Keratinocyte (primary cell): ENCODE data around the gene HINFP. TPM values are rescaled to one million over a fixed set of nuclear protein-coding genes. Genes with fewer than 3 reads are reported as not detected.
A peak's percentile ranks its signal among the peaks of the same experiment; 100 is the strongest.

ENCODE experiments used
- DNase-seq: peaks from one replicate; pipeline ENCODE4 v3.0.0-alpha.2; 2011; ENCODE audit warnings: low read depth, missing footprints, low spot score
- FAIRE-seq: peaks from 2 replicates; lab custom pipeline; 2011; peaks lifted over from hg19 to GRCh38; lab: Jason Lieb, UNC
- H2AFZ ChIP-seq: 2 replicates; pipeline ENCODE4 v1.6.0; 2012; ENCODE audit warnings: low read length, control low read depth, inconsistent platforms; ENCODE audit not compliant: control insufficient read depth
- H3K27ac ChIP-seq: 2 replicates; pipeline ENCODE4 v1.5.1; 2011; ENCODE audit warnings: low read length; ENCODE audit not compliant: control insufficient read depth, insufficient read depth
- H3K27me3 ChIP-seq: 3 replicates; pipeline ENCODE4 v1.6.0; 2011; ENCODE audit warnings: low read length; ENCODE audit not compliant: control insufficient read depth, insufficient read depth; ENCODE audit errors: extremely low read depth
- H3K36me3 ChIP-seq, 2 experiments: 2 replicates in 1 of 2; 3 replicates in 1 of 2; pipeline ENCODE4 v1.5.1; 2011; ENCODE audit warnings: low read length in 2 of 2, mild to moderate bottlenecking in 1 of 2; ENCODE audit not compliant: control insufficient read depth in 2 of 2, insufficient read depth in 2 of 2; ENCODE audit errors: extremely low read depth in 1 of 2
- H3K4me1 ChIP-seq: 3 replicates; pipeline ENCODE4 v1.5.1; 2011; ENCODE audit warnings: low read length; ENCODE audit not compliant: control insufficient read depth, insufficient read depth; ENCODE audit errors: extremely low read depth
- H3K4me2 ChIP-seq: 3 replicates; pipeline ENCODE4 v1.6.0; 2011; ENCODE audit warnings: low read depth, low read length; ENCODE audit not compliant: control insufficient read depth, insufficient read depth; ENCODE audit errors: extremely low read depth
- H3K4me3 ChIP-seq, 3 experiments: fragments of 200-600 bp in 1 of 3; sonication (generic) in 1 of 3; 2 replicates in 2 of 3; 3 replicates in 1 of 3; pipeline ENCODE4 v1.5.1; 2011 to 2016; ENCODE audit warnings: low read length in 3 of 3, mild to moderate bottlenecking in 3 of 3, control low read depth in 2 of 3, inconsistent platforms in 1 of 3, low read depth in 1 of 3, mixed read lengths in 1 of 3, mixed run types in 1 of 3, moderate library complexity in 1 of 3; ENCODE audit not compliant: control insufficient read depth in 2 of 3, insufficient read depth in 2 of 3; ENCODE audit errors: extremely low read depth in 1 of 3
- H3K79me2 ChIP-seq: 2 replicates; pipeline ENCODE4 v1.6.0; 2012; ENCODE audit warnings: low read length; ENCODE audit not compliant: control insufficient read depth, insufficient read depth
- H3K9ac ChIP-seq: 3 replicates; pipeline ENCODE4 v1.6.0; 2011; ENCODE audit warnings: low read length; ENCODE audit not compliant: control insufficient read depth, insufficient read depth; ENCODE audit errors: extremely low read depth
- H3K9me1 ChIP-seq: 3 replicates; pipeline ENCODE4 v1.6.0; 2011; ENCODE audit warnings: low read length; ENCODE audit not compliant: control insufficient read depth, insufficient read depth; ENCODE audit errors: extremely low read depth
- H3K9me3 ChIP-seq: 2 replicates; pipeline ENCODE4 v1.5.1; 2012; ENCODE audit warnings: low read depth, low read length; ENCODE audit not compliant: control insufficient read depth
- H4K20me1 ChIP-seq: 3 replicates; pipeline ENCODE4 v1.6.0; 2011; ENCODE audit warnings: low read length; ENCODE audit not compliant: control insufficient read depth, insufficient read depth; ENCODE audit errors: extremely low read depth
- CTCF ChIP-seq, 3 experiments: IDR thresholded peaks in 1 of 3; conservative IDR thresholded peaks in 1 of 3; optimal IDR thresholded peaks in 1 of 3; 2 replicates in 2 of 3; 3 replicates in 1 of 3; pipeline versions ENCODE3 to v1.5.1; 2011; ENCODE audit warnings: low read length in 3 of 3, mild to moderate bottlenecking in 3 of 3, moderate library complexity in 2 of 3, control low read depth in 1 of 3, inconsistent platforms in 1 of 3; ENCODE audit not compliant: insufficient read depth in 2 of 3; ENCODE audit errors: extremely low read depth in 1 of 3
- EZH2 ChIP-seq: IDR thresholded peaks from one replicate; pipeline ENCODE4 v1.6.1; 2012; ENCODE audit warnings: inconsistent platforms, mild to moderate bottlenecking, low read length, moderate library complexity
- dilution Hi-C: fragments of 300-500 bp; cut with MboI; formaldehyde crosslinking; loops from one replicate; pipeline ENCODE4 v1.7.0; 2020; ENCODE audit warnings: low sequenced_read_pairs; ENCODE audit not compliant: extremely low pct_ligation_motif_present
- polyA plus RNA-seq, 5 experiments: library from polyadenylated mRNA; depleted of rRNA in 3 of 5; stranded (reverse) in 3 of 5; stranded (forward) in 1 of 5; unstranded in 1 of 5; fragments of >200 nt; gene quantifications; 1 replicate in 1 of 5; 2 replicates in 3 of 5; 3 replicates in 1 of 5; pipeline versions ENCODE4 v1.2.1 to v1.2.3, GENCODE V29; 2011 to 2012; ENCODE audit warnings: missing spikeins in 2 of 5, low read depth in 1 of 5, low replicate concordance in 1 of 5

HINFP gene
- polyA plus RNA-seq, 1 donor (not counting 4 experiments of a cell fraction or from before 2014, with no cell fraction given): 15.6 TPM

- Histone ChIP-seq H3K9me1 (no peaks in the 10 kb centered on the region), H3K27me3 (no peaks in the 10 kb centered on the region), H3K4me2 (peak overlapping the region; percentile 97), H3K9me3 (no peaks in the 10 kb centered on the region), H3K4me1 (peaks cover 26% of the 10 kb centered on the region), H4K20me1 (no peaks in the 10 kb centered on the region), H2AFZ (no peak overlapping the region), H3K4me3 (peak overlapping the region in 1 of 3 experiments; percentile 86), H3K27ac (no peak overlapping the region), H3K9ac (no peak overlapping the region), H3K36me3 (peaks cover 12 to 22% of the 10 kb centered on the region in 2 experiments), H3K79me2 (peaks cover 26% of the 10 kb centered on the region)
- no peak for FAIRE-seq
- dilution Hi-C loops: no loop called here
- DNase-seq: no peak
- TF ChIP-seq EZH2 (no peak), CTCF (optimal IDR thresholded peaks at IDR 0.05 in 1 of 3, IDR thresholded peaks at IDR 0.05 in 1 of 3, conservative IDR thresholded peaks at IDR 0.05 in 1 of 3; ENCODE audit: extremely low read depth in 1 of 3, insufficient read depth in 2 of 3, low read length in 3 of 3) (no peak)
These were observed 21.7 kb upstream of the HINFP start for GRCh38 chr11:119099711-119100110.

- Histone ChIP-seq H3K27me3 (no peaks in the 10 kb centered on the region), H3K27ac (peak overlapping the region; percentile 99), H2AFZ (peak overlapping the region; percentile 67), H3K4me3 (peak overlapping the region; percentile 82 to 86 (median 86)), H3K9ac (peak overlapping the region; percentile 91), H3K9me3 (no peaks in the 10 kb centered on the region), H3K36me3 (peaks cover 12 to 22% of the 10 kb centered on the region in 2 experiments), H3K79me2 (peaks cover 20% of the 10 kb centered on the region), H3K4me1 (peaks cover 26% of the 10 kb centered on the region), H4K20me1 (no peaks in the 10 kb centered on the region), H3K9me1 (no peaks in the 10 kb centered on the region), H3K4me2 (peak overlapping the region; percentile 97)
- DNase-seq (no peak), FAIRE-seq (peak; percentile 36)
- peak; percentile 44 to 61 (median 55) for TF ChIP-seq CTCF (optimal IDR thresholded peaks at IDR 0.05 in 1 of 3, IDR thresholded peaks at IDR 0.05 in 1 of 3, conservative IDR thresholded peaks at IDR 0.05 in 1 of 3; ENCODE audit: extremely low read depth in 1 of 3, insufficient read depth in 2 of 3, low read length in 3 of 3)
- no peak for TF ChIP-seq EZH2
- dilution Hi-C loops: no loop called here
These were observed 21.0 kb upstream of the HINFP start for GRCh38 chr11:119100246-119100970.
